NB4 (cell line): ENCODE results near the gene MRPS2.

Experiments used
- POLR2A ChIP-seq: IDR thresholded peaks from 2 replicates; pipeline ENCODE4 v1.6.1; 2011; ENCODE audit warnings: mild to moderate bottlenecking; ENCODE audit not compliant: insufficient read length; ENCODE audit errors: extremely low read depth
- TF ChIP-seq, protein P1 (sequence below): IDR thresholded peaks from one replicate; pipeline ENCODE4 v1.5.1; 2012; ENCODE audit warnings: low read depth, low read length
- TF ChIP-seq, protein P2 (sequence below): IDR thresholded peaks from 2 replicates; pipeline ENCODE4 v1.6.1; 2011; ENCODE audit warnings: low read depth, low read length

DNA sequence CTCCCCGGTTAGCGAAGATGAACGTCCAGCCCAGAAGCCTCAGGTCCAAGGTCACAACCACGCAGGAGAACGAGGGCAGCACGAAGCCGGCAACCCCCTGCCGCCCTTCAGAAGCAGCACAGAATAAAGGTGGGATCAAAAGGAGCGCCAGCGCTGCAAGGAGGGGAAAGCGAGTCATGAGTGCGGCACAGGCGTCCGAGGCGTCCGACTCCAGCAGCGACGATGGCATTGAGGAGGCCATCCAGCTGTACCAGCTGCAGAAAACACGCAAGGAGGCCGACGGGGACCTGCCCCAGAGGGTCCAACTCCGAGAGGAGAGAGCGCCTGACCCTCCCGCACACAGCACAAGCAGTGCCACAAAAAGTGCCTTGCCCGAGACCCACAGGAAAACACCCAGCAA is 15.1 kb upstream of the MRPS2 start:
- TF ChIP-seq, protein P1, sequence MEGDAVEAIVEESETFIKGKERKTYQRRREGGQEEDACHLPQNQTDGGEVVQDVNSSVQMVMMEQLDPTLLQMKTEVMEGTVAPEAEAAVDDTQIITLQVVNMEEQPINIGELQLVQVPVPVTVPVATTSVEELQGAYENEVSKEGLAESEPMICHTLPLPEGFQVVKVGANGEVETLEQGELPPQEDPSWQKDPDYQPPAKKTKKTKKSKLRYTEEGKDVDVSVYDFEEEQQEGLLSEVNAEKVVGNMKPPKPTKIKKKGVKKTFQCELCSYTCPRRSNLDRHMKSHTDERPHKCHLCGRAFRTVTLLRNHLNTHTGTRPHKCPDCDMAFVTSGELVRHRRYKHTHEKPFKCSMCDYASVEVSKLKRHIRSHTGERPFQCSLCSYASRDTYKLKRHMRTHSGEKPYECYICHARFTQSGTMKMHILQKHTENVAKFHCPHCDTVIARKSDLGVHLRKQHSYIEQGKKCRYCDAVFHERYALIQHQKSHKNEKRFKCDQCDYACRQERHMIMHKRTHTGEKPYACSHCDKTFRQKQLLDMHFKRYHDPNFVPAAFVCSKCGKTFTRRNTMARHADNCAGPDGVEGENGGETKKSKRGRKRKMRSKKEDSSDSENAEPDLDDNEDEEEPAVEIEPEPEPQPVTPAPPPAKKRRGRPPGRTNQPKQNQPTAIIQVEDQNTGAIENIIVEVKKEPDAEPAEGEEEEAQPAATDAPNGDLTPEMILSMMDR, result no peak
- TF ChIP-seq POLR2A, result no peak
- TF ChIP-seq, protein P2, sequence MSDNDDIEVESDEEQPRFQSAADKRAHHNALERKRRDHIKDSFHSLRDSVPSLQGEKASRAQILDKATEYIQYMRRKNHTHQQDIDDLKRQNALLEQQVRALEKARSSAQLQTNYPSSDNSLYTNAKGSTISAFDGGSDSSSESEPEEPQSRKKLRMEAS, result no peak
